Measurements from ENCODE around the gene ACVR2B.

Gene ACVR2B

DNA sequence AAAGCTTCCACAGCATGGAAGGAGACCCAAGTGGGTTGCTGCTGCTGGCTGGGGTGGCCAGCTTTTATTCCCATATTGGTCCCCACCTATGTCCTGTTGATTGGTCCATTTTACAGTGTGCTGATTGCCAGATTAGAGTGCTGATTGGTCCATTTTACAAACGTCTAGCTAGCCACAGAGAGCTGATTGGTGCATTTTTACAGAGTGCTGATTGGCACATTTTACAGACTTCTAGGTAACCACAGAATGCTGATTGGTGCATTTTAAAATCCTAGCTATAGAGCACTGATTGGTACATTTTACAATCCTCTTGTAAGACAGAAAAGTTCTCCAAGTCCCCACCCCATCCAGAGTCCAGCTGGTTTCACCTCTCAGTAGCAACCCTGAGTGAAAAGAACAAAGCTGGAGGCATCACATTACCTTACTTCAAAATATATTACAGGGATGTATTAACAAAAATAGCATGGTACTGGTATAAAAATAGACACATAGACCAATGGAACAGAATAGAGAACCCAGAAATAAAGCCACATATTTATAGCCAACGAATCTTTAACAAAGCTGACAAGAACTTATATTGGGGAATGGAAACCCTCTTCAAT lies 7.5 kb upstream of the ACVR2B start:
- no peak for TF ChIP-seq FOXP2 (optimal IDR thresholded peaks at IDR 0.05; ENCODE audit: borderline replicate concordance, extremely low read depth, extremely low read length, insufficient read depth)
- TF ChIP-seq POLR2AphosphoS5 (IDR thresholded peaks at IDR 0.05; ENCODE audit: low read depth, low read length): no peak
- TF ChIP-seq TAF1 (IDR thresholded peaks at IDR 0.05; ENCODE audit: borderline replicate concordance, insufficient read depth, low read length): no peak
- no peak for TF ChIP-seq SIN3A (IDR thresholded peaks at IDR 0.05; ENCODE audit: borderline replicate concordance, insufficient read depth, low read length)
- TF ChIP-seq, protein P1, sequence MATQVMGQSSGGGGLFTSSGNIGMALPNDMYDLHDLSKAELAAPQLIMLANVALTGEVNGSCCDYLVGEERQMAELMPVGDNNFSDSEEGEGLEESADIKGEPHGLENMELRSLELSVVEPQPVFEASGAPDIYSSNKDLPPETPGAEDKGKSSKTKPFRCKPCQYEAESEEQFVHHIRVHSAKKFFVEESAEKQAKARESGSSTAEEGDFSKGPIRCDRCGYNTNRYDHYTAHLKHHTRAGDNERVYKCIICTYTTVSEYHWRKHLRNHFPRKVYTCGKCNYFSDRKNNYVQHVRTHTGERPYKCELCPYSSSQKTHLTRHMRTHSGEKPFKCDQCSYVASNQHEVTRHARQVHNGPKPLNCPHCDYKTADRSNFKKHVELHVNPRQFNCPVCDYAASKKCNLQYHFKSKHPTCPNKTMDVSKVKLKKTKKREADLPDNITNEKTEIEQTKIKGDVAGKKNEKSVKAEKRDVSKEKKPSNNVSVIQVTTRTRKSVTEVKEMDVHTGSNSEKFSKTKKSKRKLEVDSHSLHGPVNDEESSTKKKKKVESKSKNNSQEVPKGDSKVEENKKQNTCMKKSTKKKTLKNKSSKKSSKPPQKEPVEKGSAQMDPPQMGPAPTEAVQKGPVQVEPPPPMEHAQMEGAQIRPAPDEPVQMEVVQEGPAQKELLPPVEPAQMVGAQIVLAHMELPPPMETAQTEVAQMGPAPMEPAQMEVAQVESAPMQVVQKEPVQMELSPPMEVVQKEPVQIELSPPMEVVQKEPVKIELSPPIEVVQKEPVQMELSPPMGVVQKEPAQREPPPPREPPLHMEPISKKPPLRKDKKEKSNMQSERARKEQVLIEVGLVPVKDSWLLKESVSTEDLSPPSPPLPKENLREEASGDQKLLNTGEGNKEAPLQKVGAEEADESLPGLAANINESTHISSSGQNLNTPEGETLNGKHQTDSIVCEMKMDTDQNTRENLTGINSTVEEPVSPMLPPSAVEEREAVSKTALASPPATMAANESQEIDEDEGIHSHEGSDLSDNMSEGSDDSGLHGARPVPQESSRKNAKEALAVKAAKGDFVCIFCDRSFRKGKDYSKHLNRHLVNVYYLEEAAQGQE (IDR thresholded peaks at IDR 0.05; ENCODE audit: insufficient read depth in 1 of 2, low read depth in 2 of 2, low read length in 2 of 2): no peak

DNA sequence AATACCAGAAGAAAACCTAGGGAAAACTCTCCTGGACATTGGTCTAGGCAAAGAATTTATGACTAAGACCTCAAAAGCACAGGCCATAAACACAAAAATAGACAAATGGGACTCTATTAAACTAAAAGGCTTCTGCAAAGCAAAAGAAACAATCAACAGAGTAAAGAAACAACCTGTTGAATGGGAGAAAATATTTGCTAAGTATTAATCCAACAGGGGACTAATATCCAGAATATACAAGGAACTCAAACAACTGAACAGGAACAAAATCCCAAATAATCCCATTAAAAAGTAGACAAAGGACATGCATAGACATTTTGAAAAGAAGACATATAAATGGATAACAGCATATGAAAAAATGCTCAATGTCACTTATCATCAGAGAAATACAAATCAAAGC lies 6.9 kb upstream of the ACVR2B start:
- TF ChIP-seq FOXP2 (optimal IDR thresholded peaks at IDR 0.05; ENCODE audit: borderline replicate concordance, extremely low read depth, extremely low read length, insufficient read depth) (no peak), SIN3A (IDR thresholded peaks at IDR 0.05; ENCODE audit: borderline replicate concordance, insufficient read depth, low read length) (no peak), POLR2AphosphoS5 (IDR thresholded peaks at IDR 0.05; ENCODE audit: low read depth, low read length) (no peak), TAF1 (IDR thresholded peaks at IDR 0.05; ENCODE audit: borderline replicate concordance, insufficient read depth, low read length) (no peak)
- TF ChIP-seq, protein P1 (IDR thresholded peaks at IDR 0.05; ENCODE audit: insufficient read depth in 1 of 2, low read depth in 2 of 2, low read length in 2 of 2): no peak

DNA sequence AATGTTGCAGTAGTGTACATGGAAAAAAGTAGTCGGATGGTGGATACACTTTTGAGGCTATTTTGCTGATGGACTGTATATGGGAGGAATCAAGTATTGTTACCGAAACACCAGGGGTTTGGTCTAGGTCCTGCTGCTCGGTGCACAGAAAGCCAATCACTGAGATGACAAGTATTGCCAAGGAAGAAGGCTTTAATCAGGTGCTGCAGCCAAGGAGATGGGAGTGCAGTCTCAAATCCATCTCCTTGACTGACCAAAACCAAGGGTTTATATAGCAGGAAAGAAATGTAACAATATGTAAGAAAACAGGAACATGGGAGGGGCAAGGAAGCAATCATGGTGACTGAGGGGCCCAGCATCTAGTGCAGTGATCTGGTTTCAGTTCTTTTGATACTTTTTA lies 2.8 kb upstream of the ACVR2B start:
- TF ChIP-seq POLR2AphosphoS5 (IDR thresholded peaks at IDR 0.05; ENCODE audit: low read depth, low read length) (no peak), TAF1 (IDR thresholded peaks at IDR 0.05; ENCODE audit: borderline replicate concordance, insufficient read depth, low read length) (no peak), SIN3A (IDR thresholded peaks at IDR 0.05; ENCODE audit: borderline replicate concordance, insufficient read depth, low read length) (no peak), FOXP2 (optimal IDR thresholded peaks at IDR 0.05; ENCODE audit: borderline replicate concordance, extremely low read depth, extremely low read length, insufficient read depth) (no peak)
- TF ChIP-seq, protein P1 (IDR thresholded peaks at IDR 0.05; ENCODE audit: insufficient read depth in 1 of 2, low read depth in 2 of 2, low read length in 2 of 2): no peak

DNA sequence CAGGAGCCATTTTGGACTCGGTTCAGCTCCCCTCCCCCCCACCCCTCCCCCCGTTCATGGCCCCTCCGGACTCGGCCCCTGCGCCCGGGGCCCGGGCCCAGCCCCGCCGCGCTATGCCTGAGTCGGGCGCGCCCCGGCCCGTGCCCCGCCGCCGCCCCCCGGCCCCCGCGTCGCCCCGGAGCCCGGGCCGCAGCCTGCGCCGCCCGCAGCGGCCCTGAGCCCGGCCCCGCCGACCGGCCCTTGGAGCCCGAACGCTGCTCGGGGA lies 155 bp downstream of the ACVR2B start:
- TF ChIP-seq, protein P1 (IDR thresholded peaks at IDR 0.05; ENCODE audit: insufficient read depth in 1 of 2, low read depth in 2 of 2, low read length in 2 of 2): no peak
- TF ChIP-seq FOXP2 (optimal IDR thresholded peaks at IDR 0.05; ENCODE audit: borderline replicate concordance, extremely low read depth, extremely low read length, insufficient read depth): peak; percentile 5

Measured in PFSK-1 (cell line).